IPS DF 4.7 (cell line): ENCODE data around the gene SATB1.

ENCODE experiments used
- DNase-seq: peaks from one replicate; pipeline ENCODE4 v3.0.0-alpha.2; 2013; ENCODE audit warnings: low spot score; ENCODE audit errors: extremely low read depth

The SATB1 gene

DNA sequence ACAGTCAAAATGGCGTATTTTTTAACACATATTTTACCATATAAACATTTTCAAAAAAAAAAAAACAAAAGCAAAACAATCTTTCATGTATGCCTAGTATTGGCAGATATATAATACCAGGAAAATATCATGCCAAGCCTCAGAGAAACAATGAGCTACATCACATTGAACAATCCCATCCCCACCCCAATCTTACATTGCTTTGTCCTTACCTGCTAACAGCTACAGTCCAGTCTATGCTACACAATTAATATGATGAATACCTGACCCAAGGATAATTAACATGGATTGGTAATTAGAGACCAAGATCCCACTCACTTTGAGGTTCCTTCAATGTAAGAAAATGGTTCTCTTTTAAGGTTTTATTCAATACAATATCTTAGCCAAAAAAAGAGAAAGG is 7.6 kb upstream of the SATB1 start:
- no peak for DNase-seq

DNA sequence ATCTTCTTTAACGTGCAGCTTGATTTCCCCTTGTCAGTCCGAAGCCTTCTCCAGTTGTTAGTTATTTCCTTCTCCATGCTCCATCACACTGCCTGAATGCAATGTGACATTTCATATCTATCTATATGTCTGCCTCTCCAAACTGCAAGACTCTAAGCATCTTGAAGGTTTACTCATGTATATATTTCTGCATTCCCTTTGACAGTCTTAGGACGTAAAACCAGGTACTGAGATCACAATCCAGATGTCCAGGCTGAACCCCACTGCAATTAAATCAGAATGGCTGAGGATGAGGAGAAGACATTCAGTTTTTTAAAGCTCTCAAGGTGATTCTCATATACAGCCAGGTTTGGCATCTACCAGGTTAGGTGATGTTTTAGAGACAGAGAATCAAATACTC is 6.1 kb upstream of the SATB1 start:
- no peak for DNase-seq

DNA sequence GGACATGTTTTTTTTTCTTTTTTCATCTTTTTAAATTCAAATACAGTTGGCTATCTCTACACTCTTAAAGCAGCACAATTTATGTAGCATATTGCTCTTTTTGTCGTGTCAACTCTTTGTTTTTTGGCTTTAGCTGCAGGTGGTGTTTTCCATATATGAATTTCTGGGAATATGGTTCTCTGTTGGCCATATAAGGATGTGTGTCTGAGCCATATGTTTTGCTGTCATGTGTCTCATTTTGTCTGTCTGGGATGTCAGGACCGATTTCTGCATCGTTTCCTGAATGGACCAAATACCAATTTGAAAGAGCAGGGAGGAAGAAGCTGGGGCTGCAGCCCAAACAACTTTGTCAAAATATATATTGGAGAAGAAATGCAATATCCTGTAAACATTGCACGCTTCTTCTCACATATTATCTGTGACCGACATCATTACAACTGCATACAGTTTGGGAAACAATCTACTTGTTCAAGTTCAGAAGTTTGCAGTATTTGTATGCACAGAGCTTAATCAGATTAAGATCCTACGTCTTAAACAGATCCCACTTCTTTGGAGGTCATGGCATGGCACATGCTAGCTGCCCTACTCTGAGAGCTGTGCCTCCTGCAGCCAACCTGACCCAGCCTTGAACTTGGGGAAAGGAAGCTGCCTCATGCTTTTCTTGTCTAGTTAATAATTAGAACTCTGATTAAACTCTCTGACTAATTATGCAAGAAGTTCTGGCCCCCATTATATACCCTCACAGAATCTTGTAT is 4.0 kb upstream of the SATB1 start:
- DNase-seq, result no peak

DNA sequence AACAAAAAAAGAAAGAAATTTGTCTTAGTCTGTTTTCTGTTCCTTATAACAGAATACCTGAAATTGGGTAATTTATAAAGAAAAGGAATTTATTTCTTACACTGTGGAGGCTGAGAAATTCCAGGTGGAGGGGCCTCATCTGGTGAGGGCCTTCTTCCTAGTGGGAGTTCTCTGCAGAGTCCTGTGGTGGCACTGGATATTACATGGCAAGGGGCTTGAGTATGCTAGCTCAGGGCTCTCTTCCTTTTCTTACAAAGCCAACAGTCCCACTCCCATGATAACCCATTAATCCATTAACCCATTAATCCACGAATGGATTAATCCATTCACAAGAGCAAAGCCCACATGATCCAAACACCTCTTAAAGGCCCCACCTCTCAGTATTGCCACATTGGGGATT is 2.9 kb upstream of the SATB1 start:
- no peak for DNase-seq

DNA sequence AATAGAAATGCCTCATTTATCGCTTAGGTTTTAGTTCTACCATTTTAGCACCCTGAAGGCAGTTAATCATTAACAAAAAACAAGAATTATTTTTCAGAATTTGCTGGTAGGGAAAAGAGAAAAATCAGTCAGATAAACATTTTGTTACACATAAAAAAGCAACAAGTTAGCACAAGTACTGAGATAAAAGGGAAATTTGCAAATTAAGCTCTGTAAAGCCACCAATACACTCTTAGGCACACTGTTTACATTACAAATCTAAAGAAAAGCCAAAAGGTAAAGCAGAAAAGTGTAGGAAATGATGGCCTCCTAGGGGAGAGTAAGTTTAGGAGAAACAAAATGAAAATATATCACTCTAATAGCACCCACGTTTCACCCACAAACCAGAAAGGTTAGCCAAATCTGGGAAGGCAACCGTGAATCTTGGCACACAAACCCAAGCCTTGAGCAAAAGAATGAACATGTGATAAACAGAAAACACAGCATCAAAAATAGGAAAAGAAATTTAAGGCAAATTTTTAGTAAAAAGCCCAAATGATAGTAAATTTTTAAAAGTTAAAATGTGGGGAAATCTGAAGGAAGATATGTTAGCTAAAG is 1.6 kb upstream of the SATB1 start:
- DNase-seq, result no peak

DNA sequence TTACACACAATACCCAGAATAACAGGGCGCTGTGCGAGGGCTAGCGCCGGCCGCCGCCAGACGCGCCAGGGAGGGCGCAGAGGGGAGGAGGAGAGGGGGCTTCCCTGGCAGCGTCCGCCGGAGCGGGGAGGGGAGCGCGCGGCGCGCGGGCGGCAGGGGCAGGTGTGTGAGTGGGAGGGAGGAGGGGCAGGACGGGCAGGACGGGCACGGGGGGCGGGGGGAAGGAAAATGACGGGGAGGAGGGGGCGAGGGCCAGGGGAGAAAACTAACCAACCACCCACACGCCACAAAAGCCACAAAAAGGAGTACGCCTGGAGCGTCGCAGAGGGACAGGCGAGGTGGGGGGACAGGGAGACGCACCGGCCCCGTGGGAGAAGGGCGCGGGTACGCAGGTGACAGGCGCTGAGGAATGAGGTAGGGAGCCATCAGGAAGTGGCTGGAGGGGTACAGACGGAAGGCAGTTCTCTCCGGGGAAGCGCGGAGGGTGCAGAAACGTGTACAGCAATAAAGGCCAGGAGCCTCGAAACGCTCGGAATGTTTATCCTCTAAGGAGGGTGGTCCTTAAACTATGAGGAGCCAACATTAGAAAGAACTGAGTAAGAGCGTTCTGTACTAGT is 610 bp upstream of the SATB1 start:
- DNase-seq, result no peak

DNA sequence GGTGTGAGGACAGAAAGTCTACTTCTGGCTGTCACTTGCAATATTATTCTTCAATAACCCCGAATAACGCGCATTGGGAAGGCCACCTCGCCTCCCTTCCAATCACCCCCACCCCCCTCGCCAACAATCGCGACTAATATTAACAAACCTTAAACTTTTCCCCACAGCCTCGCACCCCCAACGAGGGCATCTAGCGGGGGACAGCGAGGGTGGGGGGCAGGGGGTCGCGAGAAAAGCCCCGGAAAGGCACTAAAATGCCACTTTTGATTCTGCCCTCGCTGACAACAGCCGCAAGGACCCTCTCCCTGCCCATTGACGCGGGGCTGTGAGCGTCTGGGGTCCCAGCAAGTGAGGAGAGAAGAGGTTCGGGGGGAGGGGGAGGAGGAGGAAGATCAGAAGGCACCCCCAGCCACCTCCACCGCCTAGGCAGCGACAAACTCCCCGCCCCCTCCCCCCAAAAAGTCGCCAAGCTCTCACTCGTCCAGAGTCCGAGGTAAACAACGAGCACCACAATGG is 868 bp downstream of the SATB1 start:
- DNase-seq, result no peak

DNA sequence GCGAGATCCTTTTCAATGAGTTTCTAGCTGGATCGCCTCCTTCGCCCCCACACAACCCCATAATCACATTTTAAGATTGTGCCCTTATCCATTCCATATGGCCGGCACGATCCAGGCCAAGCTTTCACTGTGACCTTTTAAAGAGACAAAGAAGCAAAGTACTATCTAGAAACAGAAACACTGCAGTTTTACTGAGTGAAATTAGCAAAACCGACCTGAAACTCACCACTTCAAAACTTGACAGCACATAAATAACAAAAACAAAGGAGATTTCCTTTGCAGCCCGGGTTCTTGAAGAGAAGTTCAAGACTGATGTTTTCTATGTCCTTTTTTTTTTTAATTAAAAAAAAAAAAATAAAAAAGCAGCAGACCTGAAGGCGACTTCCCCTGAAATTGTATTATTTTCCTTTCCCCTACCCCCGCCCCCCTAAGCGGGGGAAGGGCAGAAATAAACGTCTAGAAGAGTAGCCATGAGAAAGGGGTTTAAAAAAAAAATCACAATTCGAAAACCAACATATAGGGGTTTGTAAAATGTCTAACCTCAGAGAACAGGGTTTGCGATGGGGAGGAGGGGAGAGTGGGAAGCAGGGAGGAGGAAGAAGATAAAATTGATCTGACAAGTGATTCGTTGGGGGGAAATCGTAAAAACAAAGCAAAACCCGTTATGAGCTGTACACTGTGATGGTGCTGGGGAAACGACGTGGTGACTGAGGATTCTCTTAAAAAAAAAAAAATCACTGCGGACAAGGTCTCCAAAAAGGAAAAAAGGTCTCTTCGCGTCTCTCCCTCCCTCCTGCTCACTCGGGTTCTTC is 1.5 kb downstream of the SATB1 start:
- DNase-seq, result no peak

DNA sequence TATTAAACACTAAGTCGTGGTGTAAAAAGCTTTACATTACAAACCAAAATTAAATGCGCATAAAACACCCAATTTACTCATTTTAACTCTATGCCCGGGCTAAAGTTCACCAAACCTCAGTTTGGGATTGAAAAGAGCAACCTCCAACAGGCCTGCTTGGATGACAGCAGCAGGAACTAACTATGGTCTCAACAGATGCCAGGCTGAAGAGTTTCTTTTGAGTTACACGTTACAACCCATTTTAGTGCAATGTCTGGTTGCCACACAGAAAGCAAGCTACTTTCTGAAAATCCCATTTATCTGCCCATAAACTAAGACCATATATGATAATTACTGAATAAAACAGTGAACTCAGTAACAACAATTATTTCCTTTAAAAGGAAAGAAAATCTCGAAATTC is 2.2 kb downstream of the SATB1 start:
- DNase-seq, result no peak

DNA sequence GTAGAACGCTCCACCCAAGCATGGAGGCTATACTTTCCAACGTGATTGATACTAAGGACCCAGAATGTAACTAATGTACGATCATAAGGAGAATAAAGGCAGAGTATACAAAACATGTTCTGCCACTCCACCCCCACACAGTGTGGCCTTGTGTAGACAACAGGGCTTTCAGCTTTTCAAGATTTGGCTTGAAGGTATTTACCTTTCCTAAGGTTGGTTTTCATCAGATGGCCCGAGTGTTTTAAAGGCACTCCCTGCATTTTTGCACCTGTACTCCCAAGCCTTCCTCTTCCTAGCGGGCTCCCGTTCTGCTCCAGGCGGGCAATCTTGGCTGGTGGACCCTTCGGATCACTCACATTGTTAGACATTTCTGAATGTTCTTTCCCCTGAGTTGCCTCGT is 4.6 kb downstream of the SATB1 start:
- DNase-seq, result no peak

DNA sequence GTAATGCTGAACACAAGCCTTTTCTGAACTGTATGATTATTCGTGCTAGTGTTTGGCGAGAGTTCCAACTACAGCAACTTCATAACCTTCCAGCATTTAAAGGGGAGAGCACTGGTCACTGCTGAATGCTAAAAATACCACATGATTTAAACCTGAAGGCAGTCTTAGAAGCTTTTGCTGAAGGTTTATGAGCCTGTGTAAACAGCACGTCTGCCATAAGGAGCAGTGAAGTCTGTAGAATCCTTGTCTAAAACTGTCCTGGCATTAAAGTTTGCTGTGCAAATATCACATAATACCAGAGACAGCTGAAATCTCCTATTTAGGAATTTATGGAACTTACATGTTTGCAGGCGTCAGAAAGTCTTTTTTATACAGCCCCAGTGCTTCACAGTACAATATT is 5.9 kb downstream of the SATB1 start:
- no peak for DNase-seq

DNA sequence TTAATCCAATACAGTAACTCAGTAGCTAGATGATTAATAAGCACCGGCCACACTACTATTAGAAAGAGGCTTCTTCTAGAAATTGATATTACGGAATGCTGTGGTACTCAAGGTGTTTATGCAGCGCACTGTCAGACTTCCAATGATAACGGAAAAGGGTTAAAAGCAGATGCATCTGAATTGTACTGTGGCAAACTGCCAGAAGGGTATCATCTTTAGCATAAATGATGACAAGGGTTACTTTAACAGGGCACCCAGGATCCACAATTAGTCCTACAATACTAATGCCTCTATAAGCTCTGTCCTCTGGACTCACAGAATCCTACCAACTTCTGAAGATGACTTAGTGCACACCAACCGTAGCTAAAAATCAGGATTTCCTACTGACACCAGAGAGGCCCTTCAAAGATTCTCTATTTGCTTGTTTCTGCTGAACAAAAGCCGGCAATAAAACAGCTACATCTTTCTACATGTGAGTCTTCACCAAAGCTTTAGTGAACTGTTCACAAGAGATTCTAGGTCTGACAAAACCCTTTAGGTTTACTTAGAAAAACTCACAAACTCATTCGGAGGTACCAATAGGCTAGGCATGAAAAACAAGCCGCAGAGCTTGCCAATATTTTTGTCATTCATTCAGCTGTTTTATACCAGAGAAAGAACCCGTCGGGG is 7.1 kb downstream of the SATB1 start:
- DNase-seq, result no peak

DNA sequence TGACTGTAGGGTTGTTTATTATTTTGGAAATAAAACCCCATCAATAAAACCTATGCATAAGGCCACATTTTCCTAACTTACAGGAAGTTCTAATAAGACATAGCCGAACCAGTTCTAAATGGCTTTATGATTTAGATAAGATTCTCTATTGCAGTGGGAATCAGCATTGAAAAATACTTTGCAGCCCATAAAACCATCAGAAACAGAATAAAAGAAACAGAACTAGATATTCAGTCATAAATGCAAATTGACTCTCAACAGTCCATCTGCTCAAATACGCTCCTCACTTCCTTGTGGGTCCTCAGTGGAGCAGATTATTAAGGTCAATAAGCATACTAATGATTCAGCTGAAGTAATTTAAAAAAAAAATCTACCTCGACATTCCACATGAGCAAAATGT is 8.8 kb downstream of the SATB1 start:
- DNase-seq, result no peak

DNA sequence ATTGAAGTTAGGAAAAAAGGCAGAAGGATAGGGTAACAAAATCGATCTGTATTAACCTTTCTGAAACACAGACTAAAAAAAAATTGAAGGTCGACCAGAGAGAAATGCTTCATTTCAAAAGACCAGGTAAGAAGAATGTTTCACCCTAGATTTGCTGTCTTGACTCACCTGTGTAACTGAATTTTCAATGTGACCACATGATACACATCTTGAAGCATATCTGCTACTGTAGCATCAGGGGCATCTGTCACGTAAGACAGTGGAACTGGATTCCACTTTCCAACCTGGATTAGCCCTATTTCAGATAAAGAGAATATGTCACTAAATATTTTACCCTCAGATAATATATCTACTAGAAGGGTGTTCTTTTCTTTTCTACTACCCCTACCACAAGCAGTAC is 9.3 kb downstream of the SATB1 start:
- DNase-seq, result no peak

DNA sequence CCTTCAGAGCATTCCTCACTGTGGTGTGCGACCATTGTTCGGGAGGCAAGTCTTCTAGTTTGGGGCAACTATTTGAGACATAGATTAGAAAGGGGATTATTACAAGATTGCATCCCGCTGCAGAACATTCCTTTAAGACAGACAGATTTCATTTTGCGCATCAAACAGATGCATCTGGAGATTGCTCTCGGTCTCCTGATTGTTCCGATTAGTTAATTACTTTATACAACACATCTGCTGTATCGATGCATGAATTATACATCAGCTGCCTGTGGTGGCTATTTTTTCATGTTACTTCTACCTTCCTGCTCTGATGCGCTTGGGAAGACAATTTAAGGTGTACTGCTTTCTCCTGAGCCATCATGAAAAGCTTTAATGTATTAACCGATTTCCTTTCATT is 10.0 kb downstream of the SATB1 start:
- no peak for DNase-seq

DNA sequence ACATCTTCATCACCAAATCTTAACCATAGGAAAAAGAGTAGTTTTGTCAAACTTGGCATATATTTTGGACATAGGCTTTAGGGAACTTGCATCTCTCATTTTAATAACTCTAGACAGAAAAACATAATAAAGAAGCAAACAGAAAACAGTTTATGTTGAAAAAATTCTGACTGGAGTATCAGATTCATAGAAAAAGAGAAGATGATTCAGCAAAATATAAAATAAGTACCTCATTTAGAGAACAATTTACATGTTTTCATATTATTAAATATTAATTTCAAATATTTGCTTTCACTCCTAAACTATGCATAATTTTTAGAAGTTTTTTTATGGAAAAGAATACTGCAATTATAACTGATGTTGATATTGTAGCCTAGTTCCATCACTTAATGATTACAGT is 12.5 kb downstream of the SATB1 start:
- DNase-seq, result no peak

DNA sequence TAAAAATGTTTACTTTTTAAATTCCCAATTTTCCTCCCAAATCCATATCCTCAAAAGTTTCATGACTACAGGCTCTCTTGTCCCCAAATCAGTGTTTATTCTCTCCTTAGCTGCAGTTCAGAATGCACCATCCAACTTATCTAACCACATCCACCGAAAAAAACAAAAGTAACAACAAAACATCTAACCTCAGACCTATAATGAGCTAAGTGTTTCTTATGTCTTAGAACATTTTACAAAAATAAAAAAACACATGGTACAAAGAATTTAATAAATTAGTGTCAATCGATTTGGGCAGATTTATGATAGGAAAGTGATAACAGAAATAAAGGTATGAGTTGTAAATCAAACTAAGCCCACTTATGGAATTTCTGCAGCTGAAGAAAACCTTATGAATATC is 13.6 kb downstream of the SATB1 start:
- DNase-seq, result no peak

DNA sequence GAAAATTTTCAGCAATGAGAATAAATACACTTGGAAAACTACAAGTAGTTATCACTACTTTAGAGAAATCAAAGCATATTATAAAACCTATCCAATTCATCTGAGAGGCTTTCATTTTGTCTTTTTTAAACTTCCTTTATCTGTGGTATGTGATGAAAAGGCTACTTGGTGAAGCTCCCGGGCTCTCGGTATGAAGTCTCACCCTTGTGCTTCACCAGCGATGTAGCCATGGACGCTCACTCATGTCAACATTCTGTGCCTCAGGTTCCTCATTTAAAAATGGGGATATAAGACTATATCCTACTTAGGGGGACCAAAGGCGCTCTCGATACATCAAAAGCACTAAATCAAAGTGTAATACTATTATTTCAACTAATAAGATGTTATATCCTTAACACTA is 14.9 kb downstream of the SATB1 start:
- no peak for DNase-seq

DNA sequence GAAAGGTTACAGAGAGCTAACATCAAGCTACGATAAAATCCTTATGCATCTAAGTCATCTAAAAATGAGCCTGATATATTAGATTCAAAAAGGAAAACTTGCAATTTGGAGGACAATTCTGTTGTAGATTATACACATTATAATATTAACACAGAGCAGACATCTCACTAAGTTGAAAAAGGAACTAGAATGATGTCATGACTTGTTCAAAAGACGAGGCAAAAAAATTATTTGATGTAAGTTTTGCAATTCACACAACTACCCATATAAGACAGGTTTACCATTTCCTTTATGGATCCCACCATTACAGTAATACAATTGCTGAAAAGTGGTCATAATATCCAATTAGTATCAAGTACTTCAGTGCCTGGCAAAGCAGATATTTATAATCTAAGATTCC is 15.9 kb downstream of the SATB1 start:
- DNase-seq, result no peak

DNA sequence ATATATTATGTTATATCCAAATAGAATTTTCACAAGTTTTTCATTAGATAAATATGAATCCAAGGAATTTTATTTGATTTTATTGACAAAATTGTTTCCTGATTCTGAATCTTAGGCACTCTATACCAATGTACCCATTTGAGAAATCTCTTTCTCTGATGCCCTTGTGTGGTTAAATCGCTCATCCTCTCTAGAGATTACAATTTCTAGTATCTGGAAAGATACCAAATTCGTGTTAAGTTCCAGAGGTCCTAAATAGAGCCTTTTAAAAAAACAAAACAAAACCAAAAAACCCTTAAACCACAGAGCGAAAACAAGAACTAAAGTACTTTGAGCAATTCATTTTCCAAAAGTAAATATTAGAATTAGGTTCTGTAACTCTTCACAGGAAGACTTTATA is 20.0 kb downstream of the SATB1 start:
- no peak for DNase-seq

DNA sequence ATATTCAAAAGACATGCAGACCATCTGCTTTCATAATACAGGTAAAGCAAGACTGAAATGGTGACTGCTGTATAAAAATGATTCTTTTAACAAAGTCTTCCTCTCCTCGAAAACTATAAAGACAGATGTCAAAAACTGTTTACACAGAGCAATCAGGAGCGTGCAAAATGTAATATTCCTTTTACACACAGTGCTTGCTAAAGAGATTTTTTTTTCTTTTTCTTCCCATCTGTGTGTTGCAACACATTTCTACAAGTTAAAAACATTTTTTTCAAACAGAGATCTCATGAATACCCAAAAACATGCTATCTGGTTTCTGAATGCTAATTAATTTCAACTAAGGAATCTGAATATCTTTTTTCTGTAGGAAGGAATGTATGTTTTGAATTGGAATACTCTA is 22.1 kb downstream of the SATB1 start:
- no peak for DNase-seq
